ENCODE measurements around the gene EDEM1.

Gene EDEM1

GRCh38 chr3:5198986-5199731, 11.7 kb downstream of the EDEM1 start:
- no peak for DNase-seq (ENCODE audit: low read depth)

DNA sequence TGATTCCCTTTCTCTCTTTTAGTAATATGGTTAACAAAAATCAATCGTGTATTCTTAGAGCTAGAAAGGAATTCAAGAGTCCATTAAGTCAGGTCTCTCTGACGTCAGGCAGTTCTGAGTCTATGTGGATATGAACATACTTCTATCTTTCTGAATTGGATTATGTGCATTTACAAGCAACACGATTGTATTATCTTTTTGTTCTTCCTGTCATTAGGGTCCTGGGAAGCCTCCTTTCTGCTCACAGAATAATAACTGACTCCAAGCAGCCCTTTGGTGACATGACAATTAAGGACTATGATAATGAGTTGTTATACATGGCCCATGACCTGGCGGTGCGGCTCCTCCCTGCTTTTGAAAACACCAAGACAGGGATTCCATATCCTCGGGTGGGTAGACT, 14.0 kb downstream of the EDEM1 start:
- DNase-seq (ENCODE audit: low read depth), result no peak

- DNase-seq (ENCODE audit: low read depth), result peak; percentile 93
Measured at GRCh38 chr3:5202222-5202621, 14.7 kb downstream of the EDEM1 start.

GRCh38 chr3:5205165-5205941, 17.8 kb downstream of the EDEM1 start:
- no peak for DNase-seq (ENCODE audit: low read depth)

DNA sequence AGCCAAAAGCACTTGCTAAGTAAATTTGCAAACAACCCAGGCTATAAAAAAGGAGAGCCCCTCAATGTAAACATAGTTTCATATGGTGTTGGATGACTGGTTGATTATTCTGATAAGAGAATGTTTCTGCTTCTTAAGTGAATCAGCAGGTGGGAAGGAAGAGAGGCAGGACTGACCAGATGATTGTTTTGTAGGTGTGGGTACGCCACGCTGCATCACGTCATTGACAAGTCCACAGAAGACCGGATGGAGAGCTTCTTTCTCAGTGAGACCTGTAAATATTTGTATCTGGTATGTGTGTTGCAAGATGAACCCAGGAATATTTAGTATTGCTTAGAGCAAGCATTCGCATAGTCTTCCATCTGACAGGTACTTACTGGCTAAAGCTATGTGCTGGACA, 23.4 kb downstream of the EDEM1 start:
- no peak for DNase-seq (ENCODE audit: low read depth)

- DNase-seq (ENCODE audit: low read depth), result no peak
Measured at GRCh38 chr3:5212628-5213573, 25.4 kb downstream of the EDEM1 start.

DNA sequence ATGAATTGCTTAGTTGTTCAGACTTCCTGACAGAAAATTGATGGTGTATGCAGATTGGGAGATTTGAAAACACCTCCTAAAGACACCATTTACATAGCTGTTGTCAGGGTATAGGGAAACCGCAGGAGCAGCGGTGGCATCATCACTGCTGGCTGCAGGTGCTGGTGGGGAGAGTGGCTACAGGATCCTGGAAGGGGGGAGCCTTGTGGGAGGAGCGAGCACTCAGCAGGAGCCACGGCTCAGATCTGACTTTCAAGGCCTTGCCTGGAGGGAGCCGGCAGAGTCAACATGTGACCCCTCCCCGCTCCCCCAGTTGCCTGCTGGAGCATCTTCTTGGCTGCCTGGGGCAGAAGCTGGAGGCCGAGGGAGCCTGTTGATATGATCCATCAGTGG, 26.1 kb downstream of the EDEM1 start:
- DNase-seq (ENCODE audit: low read depth), result no peak

DNA sequence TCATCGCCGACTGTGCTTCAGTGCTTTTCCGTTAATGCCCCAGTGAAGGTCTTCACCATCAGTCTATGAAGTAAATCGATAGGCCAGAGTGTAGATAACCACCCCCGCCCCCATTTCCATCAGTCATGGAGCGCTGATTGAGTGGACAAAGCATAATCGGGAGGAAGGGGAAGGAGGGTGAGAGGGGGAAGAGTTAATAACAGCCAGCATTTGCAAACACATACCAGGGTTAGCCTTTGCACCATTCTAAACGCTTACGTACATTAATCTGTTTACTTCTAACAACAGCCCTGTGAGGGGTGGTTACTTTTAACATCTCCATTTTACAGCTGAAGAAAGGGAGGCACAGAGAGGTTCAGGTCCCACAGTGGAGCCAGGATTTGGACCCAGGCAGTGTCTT, 26.8 kb downstream of the EDEM1 start:
- DNase-seq (ENCODE audit: low read depth), result no peak

DNA sequence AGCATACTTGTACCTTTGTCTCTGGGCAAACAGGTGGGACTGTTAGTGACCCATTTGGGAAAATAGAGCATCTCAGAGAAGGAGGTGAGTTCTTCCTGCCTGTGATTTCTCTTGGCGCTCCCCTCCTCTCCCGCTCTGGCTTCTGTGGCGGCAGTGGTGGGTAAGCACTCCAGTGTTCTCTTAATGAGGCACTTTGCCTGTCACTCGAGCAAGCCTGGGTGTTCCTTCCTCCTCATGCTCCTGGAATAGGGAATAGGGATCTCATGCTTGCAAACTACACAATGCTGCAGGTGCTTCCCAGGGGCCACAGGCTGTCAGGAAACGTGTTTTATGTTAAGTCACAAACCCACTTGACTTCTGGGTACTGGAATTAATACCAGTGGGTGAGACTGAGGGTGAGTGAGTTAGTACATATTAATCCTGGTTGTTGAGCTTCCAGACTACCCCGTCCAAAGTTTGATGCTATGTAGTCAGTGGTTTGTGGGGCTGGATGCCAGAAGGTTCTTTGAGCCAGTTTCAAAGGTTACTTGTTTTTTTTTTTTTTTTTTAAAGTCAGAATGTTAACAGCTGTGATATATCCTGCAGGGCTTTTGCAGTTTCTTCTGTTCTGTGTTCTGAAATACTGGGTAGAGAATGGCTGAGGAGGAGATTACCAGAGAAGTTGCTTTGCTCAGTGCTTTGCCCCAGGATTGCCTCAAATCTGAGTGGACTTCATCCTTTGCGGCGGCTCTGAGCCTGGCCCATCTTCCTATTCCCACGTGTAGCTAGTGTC, 30.5 kb downstream of the EDEM1 start:
- DNase-seq (ENCODE audit: low read depth), result peak; percentile 63

DNA sequence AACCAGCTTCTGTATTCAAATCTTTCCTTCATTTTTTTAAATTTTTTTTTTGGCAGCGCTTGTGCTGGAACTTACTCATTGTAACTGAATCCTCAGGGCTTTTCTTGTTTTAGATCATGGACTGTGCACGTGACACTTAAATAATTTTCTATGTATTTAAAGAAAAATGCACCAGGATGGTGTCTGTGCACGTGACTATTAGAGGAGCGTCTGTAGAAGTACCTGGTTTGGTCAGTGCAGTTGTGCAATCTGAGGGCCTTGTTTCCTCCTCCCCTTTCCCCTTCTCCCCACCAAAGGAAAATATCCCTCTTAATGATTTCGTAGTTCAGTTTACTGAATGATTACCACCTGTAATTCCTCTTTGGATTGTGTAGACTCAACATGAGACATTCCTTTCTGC, 31.3 kb downstream of the EDEM1 start:
- no peak for DNase-seq (ENCODE audit: low read depth)

DNA sequence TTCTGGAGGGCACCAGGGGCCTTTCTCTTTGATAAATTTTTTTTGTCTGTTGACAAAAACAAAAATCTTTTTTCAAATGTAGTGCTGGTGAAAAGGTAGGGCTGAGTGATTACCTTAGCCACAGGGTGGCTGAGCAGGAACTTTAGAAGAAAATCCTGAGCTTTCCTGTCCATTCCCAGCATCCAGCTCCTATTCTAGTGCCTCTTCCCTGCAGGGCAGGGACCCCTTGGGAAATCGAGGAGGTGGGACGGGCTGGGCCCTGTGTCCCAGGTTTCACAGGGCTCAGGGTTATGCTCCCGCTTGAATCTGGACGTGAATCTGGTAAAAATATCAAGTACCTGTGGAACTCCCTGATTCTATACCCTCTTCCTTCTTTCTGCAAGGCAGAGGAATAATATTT, 31.7 kb downstream of the EDEM1 start:
- no peak for DNase-seq (ENCODE audit: low read depth)

- DNase-seq (ENCODE audit: low read depth), result no peak
Measured at GRCh38 chr3:5220193-5220592, 32.7 kb downstream of the EDEM1 start.

DNA sequence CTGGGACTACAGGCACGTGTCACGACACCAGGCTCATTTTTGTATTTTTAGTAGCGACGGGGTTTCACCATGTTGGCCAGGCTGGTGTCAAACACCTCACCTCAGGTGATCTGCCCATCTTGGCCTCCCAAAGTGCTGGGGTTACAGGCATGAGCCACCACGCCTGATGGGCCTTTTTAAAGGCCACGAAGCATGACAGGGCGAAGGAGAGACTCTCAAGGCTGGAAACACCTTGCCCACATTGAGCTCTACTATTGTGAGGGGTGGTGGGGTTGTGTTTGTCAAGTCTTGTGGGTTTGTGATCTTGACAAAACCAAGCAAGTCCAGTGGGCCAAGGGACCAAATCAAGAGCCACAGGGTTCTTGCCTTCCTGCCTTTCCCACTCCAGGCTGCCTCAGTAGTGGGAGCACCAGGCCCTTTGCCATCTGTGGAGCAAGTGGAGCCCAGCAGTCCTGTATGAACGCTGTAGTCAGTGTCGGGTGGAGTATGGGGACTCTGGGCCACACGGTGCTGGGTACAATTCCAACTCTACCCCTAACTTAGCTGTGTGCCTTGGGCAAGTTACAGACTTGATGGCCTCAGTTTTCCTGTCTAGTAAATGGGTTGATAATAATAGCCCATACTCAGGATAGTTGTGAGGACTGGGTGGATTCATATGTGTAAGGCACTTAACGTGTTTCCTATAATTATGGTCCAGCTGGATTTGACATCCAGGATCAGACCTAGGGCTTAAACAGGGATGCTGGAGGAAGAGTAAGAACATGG, 33.3 kb downstream of the EDEM1 start:
- no peak for DNase-seq (ENCODE audit: low read depth)

- no peak for DNase-seq (ENCODE audit: low read depth)
Measured at GRCh38 chr3:5221701-5222100, 34.2 kb downstream of the EDEM1 start.

DNA sequence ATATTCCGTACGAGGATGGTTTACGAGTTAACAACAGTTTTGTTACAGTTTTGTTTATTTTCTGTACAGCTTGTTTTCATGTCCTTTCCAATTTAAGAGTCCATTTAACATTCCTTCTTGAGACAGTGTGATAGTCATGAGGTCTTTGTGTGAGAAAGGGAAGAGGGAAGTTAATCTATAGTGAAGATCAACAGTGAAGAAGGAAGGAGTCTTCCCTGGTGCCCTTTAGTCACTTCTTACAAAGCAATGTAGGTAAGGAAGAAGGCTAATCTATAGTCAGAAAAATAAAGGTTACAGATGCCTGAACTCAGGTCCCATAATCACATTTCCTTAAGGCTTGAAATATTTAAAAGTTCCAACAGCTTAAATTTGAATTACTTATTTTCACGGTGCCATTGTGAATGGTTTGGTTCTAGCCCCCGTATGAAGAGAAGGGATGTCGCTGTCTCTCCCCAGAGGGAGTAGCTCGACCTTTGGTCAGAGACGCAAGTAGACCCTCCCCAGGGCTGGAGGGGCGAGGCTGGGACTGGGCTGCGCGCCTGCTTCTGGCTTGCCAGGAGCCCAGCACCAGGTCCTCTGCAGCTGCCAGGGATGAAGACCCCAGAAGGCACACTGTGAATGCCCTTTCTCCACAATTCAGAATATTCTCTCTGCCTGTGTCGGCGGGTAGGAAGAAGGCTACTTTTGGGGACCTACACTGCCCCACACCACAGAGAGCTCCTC, 34.9 kb downstream of the EDEM1 start:
- DNase-seq (ENCODE audit: low read depth), result no peak

- DNase-seq (ENCODE audit: low read depth), result peak; percentile 16
Measured at GRCh38 chr3:5226783-5227182, 39.3 kb downstream of the EDEM1 start.

DNA sequence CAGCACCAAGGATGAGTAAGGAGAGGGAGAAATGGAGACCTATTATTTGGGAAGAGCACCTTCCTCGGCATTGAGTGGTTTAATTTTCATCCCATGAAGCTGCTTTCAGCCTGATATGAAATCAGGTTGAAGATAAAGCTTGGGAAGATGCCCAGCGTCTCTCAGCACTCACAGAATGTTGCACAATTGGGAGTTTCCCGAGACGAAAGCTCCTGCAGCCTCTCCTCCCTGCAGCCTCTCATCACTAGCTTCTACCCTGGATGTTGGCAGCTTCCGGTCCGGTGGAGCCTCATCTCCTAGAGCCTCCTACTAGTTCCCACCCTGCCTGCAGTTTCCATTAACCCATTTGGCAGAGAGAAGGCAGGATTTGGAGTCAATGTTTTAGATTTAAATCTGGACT, 40.3 kb downstream of the EDEM1 start:
- DNase-seq (ENCODE audit: low read depth), result peak; percentile 6

- DNase-seq (ENCODE audit: low read depth), result no peak
Measured at GRCh38 chr3:5229414-5229813, 41.9 kb downstream of the EDEM1 start.

GRCh38 chr3:5231074-5231473, 43.6 kb downstream of the EDEM1 start:
- no peak for DNase-seq (ENCODE audit: low read depth)

- no peak for DNase-seq (ENCODE audit: low read depth)
Measured at GRCh38 chr3:5231487-5231886, 44.0 kb downstream of the EDEM1 start.

All from fibroblast of the conjunctiva (primary cell).